Myocyte (in vitro differentiated cells): ENCODE data around the gene TMEM54. TPM values are rescaled to one million over a fixed set of nuclear protein-coding genes. Genes with fewer than 3 reads are reported as not detected.

Experiments
- DNase-seq: peaks from one replicate; pipeline ENCODE4 v3.0.0-alpha.2; 2012; ENCODE audit warnings: low read depth
- total RNA-seq: library from RNA; depleted of rRNA; stranded (reverse); fragments of >200 nt; gene quantifications from 2 replicates; pipeline ENCODE4 v1.2.3, GENCODE V29; 2014

TMEM54 gene
- total RNA-seq, 1 donor from 2014 or later = 44.2 TPM

- no peak for DNase-seq
Observed at GRCh38 chr1:32895325-32896215, 5.6 kb downstream of the TMEM54 start.

- no peak for DNase-seq
Observed at GRCh38 chr1:32894681-32895080, 6.5 kb downstream of the TMEM54 start.

- DNase-seq = no peak
Observed at GRCh38 chr1:32894019-32894600, 7.1 kb downstream of the TMEM54 start.

- peak; percentile 11 for DNase-seq
Observed at GRCh38 chr1:32893198-32894018, 7.8 kb downstream of the TMEM54 start.

GRCh38 chr1:32892368-32893197, 8.6 kb downstream of the TMEM54 start:
- no peak for DNase-seq

- DNase-seq = no peak
Observed at GRCh38 chr1:32891630-32892029, 9.6 kb downstream of the TMEM54 start.

GRCh38 chr1:32891241-32891570, 10.0 kb downstream of the TMEM54 start:
- DNase-seq = no peak

- DNase-seq = no peak
Observed at GRCh38 chr1:32890516-32891240, 10.5 kb downstream of the TMEM54 start.

GRCh38 chr1:32889731-32890278, 11.4 kb downstream of the TMEM54 start:
- DNase-seq = no peak

- no peak for DNase-seq
Observed at GRCh38 chr1:32888677-32889420, 12.3 kb downstream of the TMEM54 start.

GRCh38 chr1:32888134-32888533, 13.1 kb downstream of the TMEM54 start:
- DNase-seq = no peak

GRCh38 chr1:32887623-32888022, 13.6 kb downstream of the TMEM54 start:
- no peak for DNase-seq

GRCh38 chr1:32886828-32887414, 14.3 kb downstream of the TMEM54 start:
- no peak for DNase-seq

GRCh38 chr1:32886004-32886827, 15.0 kb downstream of the TMEM54 start, which contains the start of gene HPCA:
Gene HPCA (plus strand): TSS chr1:32886491. CDS start chr1:32888899, 2,408 bp downstream.
- peak; percentile 76 for DNase-seq

- no peak for DNase-seq
Observed at GRCh38 chr1:32885676-32886003, 15.5 kb downstream of the TMEM54 start.

- DNase-seq = no peak
Observed at GRCh38 chr1:32884726-32885125, 16.5 kb downstream of the TMEM54 start.

GRCh38 chr1:32884032-32884372, 17.2 kb downstream of the TMEM54 start:
- no peak for DNase-seq

- no peak for DNase-seq
Observed at GRCh38 chr1:32883338-32884031, 17.7 kb downstream of the TMEM54 start.
